ENCODE results near the gene TPCN2.
"Not testable (repeated sequence)": the region's sequence is repeated elsewhere in the genome, so short reads cannot be mapped to it uniquely, and the experiment has no call there.

The TPCN2 gene

DNA sequence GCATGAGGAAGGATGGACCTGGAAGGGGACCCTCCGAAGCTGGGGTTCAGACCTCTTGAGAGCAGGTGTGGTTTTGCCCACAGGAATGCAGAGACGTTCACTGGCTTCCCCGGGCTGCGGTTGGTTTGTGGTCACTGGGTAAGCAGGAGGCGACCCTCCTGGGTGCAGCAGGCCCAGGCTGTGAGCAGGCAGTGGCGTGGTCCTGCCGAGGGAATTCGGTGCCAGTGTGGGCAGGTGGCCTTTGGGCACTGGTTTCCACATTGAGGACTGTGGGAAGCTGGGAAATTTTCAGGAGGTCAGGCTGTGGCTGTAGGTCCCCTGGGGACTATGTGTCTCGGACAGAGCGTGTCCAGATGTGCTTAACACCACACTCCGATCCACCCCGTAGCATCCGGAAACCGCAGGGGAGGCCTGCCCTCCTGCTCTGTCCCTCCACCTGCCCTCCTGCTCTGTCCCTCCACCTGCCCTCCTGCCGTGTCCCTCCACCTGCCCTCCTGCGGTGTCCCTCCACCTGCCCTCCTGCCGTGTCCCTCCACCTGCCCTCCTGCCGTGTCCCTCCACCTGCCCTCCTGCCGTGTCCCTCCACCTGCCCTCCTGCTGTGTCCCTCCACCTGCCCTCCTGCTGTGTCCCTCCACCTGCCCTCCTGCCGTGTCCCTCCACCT lies 27.5 kb downstream of the TPCN2 start:
- no peak for DNase-seq

DNA sequence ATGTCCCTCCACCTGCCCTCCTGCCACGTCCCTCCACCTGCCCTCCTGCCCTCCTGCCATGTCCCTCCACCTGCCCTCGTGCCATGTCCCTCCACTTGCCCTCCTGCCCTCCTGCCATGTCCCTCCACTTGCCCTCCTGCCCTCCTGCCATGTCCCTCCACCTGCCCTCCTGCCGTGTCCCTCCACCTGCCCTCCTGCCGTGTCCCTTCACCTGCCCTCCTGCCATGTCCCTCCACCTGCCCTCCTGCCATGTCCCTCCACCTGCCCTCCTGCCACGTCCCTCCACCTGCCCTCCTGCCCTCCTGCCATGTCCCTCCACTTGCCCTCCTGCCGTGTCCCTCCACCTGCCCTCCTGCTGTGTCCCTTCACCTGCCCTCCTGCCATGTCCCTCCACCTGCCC lies 28.2 kb downstream of the TPCN2 start:
- not testable (repeated sequence) for DNase-seq

GRCh38 chr11:69078508-69078907 lies 29.8 kb downstream of the TPCN2 start:
- DNase-seq, result no peak

- no peak for DNase-seq
These were observed 30.3 kb downstream of the TPCN2 start for GRCh38 chr11:69078930-69079605.

- DNase-seq, result no peak
These were observed 31.0 kb downstream of the TPCN2 start for GRCh38 chr11:69079661-69080256.

GRCh38 chr11:69080257-69080995 lies 31.7 kb downstream of the TPCN2 start:
- no peak for DNase-seq

DNA sequence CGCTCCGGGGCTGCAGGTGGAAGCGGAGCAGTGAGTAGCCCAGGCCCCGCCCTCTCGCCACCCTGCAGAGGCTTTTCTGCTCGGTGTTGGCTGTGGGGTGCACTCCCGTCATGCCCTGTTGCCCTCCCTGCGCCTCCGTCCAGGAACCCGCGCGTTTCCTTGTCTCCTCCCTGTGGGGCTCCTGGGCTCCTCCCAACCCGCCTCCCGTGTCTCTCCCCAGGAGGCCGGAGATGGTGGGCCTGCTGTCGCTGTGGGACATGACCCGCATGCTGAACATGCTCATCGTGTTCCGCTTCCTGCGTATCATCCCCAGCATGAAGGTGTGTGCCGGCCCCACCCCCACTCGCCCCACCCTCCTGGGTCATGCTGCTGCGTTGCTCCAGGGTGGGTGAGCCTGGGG lies 32.4 kb downstream of the TPCN2 start:
- DNase-seq, result no peak

GRCh38 chr11:69083531-69084247 lies 35.0 kb downstream of the TPCN2 start:
- no peak for DNase-seq

GRCh38 chr11:69084371-69084770 lies 35.6 kb downstream of the TPCN2 start:
- no peak for DNase-seq

DNA sequence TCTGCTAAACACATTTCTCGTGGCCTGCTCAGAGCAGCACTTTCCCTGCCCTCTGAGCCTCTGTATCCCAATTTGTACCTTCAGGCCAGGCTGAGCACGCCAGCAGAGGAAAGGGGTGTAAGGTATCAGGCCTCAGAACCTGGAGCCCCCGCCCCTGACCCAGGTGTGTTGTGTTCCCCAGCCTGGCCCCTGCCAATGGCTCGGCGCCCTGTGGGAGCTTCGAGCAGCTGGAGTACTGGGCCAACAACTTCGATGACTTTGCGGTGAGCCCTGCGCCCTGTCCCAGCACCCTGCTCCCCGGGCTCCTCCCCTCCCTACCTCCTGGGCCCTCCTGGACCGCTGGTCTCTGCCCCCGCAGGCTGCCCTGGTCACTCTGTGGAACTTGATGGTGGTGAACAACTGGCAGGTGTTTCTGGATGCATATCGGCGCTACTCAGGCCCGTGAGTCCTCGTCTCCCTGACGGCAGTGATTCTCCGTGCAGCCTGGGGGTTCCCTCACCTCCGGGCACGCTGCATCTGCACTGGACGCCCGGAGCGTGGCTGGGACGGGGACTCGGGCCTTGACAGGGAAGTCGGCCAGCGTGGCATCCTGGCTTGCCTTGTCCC lies 36.9 kb downstream of the TPCN2 start:
- no peak for DNase-seq

DNA sequence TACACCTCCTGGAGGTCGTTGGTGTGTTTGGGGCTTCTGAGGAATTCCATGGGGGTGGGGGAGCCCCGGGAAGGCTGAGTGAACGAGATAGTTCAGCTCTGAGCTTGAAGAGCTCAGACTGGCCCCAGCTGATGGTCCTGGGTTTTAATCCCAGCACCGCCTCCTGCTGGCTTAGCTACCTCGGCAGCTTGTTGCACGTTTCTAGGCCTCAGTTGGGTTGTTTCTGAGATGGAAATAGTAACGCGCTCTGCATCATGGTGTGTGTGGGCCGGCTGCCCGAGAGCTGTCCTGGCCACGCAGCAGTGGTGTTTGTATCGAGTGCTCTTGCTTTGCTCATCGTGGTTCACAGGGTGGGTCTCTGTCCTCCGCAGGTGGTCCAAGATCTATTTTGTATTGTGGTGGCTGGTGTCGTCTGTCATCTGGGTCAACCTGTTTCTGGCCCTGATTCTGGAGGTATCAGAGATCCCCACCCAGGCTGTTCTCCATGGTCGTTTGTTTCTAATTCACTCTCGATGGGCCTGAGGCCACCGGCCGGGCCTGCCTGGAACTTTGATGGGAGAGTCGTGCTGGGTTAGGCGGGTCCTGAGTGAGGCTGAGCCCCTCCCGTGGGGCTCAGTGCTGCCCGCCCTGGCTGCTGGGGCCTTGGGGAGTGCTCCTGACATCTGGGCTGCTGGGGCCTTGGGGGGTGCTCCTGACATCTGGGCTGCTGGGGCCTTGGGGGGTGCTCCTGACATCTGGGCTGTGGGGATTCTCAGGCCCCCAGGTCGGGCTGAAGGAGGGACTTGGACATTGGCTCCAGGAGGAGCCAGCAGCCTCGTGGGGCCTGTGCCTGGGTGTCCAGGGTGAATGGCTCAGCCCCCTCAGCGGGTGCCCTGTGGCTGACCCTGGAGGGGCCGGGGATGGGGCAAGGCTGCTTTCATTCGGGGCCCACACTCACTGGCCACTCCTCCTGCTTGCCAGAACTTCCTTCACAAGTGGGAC lies 37.7 kb downstream of the TPCN2 start:
- no peak for DNase-seq

GRCh38 chr11:69087133-69087524 lies 38.4 kb downstream of the TPCN2 start:
- no peak for DNase-seq

- no peak for DNase-seq
These were observed 39.1 kb downstream of the TPCN2 start for GRCh38 chr11:69087811-69088210.

DNA sequence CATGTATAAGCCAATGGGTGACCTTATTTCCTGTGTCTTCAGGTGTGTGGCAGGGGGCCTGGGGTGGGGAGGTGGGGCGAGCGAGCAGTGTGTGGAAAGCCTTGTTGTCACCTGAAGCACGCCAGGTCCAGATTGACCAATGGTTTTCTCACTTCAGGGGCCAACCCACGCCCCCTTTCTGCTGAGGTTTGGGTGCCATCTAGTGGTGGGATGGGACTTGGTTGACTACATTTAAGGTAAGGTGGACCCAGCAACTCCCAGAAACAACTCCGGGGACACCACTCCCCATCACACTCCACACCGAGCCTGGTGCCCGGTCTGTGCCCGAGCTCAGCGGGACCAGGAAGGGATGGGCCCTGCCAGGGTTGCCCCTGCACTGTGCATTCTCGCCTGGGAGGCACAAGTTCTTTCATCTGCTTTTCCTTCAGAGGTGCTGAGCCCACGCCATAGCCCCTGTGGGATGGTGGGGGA lies 40.0 kb downstream of the TPCN2 start:
- DNase-seq, result peak; percentile 81

DNA sequence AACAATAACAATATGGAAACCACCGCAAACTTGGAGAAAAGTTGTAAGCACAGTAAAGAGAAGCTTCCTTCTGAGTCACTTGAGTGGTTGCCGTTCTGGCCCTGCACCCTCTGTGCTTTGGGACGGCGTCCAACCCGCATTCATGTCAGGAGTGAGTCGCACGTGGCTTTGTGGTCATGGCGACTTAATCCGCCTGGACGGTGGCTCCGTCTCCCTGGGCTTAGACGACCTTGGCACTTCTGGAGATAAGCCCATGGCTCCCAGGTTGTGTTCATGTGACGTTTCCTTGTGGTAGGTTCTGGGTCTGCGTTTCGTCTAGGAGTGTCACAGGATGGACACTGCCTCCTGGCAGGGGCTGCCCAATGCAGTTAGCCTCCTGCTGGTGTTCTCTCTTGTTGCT lies 40.5 kb downstream of the TPCN2 start:
- no peak for DNase-seq

DNA sequence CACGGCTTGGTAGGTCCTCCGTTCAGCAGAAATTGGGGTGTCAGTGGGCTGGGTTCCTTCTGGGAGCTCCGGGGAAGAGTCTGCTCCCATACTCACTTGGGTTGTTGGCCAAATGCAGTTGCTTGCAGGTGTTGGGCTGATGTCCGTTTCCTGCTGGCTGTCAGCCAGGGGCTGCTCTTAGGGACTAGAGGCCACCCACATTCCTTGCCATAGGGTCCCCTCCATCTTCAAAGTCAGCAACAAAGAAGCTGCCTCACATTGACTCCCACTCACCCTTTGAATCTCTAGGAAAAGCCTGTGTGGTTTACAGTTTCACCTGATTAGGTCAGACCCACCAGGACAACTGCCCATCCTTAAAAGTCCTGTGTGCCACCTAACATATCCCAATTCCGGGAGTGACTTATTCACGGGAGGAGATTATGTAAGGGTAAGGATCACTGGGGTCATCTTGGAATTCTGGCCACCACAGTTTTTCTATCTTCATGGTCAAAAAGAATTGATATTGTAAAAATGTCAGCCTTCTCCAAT lies 43.0 kb downstream of the TPCN2 start:
- no peak for DNase-seq

GRCh38 chr11:69092263-69092662 lies 43.5 kb downstream of the TPCN2 start:
- DNase-seq, result no peak

DNA sequence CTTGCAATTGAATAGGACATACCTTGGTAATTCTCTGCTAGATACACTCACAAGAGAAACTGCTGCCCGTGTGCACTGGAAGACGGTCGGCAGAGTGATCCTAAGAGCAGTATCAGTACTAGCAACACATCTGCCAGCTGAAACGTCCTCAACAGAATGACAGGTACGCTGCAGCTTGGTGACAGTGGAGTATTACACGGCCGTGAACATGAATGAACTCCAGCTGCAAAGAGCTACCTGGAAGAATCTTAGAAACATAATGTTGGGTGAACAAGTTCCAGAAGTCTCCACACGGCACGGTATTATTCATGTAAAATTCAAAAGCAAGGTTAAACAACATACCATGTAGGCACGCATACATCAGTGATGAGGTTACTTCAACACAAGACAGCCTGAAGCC lies 44.4 kb downstream of the TPCN2 start:
- DNase-seq, result no peak

DNA sequence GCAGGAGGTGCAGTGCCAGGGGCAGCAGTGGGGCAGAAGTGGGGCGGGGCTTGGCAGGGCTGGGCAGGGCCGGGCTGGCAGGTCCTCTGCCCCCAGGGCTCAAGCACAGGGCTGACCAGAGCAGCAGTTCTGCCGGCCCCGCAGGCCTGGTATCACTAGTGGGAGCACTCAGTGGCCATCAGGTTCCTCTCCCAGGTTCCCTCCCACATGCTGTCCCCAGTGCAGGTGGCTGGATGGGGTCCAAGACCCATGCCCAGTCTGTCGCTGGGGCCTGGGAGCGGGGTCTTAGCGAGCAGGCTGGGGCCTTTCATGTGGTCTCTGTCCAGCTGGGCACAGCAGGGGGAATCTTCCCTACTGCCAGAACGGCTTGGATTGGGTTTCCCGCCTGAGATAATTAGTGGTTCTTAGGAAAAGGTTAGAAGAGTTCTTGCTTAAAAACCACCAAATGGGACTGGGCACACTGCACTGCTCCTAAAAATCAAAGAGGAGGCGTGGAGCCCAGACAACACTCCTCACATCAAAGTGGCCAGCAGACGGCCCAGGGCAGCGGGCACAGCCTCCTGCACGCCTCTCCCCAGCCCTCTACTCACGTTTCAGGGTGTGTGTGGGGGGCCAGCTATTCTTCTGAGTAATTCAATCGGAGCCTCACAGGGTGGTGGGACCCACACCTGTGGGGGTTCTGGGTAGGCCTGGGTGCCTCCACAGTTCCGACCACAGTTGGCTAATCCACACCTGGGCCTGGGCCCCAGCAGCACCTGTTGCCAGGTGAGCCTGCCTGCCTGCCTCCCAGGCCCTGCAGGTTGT lies 45.6 kb downstream of the TPCN2 start:
- DNase-seq, result no peak

DNA sequence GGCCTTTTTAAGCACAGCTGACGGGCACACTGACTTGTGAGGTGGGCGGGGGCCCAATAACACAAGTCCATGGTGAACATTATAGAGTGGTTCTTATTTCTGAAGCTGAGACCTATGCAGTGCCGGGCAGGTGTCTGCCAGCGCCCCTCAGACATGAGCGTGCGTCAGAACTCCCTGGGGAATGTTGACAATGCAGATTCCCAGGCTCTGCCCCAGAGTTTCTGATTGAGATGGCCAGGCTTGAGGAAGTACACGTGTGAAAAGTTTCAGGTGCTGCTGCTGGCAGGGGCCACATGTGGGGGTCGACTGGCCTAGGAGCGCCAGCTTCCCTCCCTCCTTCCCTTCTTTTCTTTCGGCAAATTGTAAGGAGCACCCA lies 46.2 kb downstream of the TPCN2 start:
- DNase-seq, result no peak

All from retina (tissue), 1 donor.